GM19463 (cell line): ENCODE results near the gene RNASET2.

Experiments used
- ATAC-seq: cut with Tn5 transposase; IDR thresholded peaks from one replicate; pipeline ENCODE4 v1.9.1; 2021; ENCODE audit warnings: mild to moderate bottlenecking, moderate library complexity; ENCODE audit not compliant: unreplicated experiment

Gene RNASET2

GRCh38 chr6:166956444-166957086, at the start of gene RNASET2:
RNASET2 (minus strand) TSS chr6:166956550; CDS start chr6:166956182, 368 bp downstream.
- peak; percentile 56 for ATAC-seq

- ATAC-seq = no peak
Measured at GRCh38 chr6:167005350-167006159, 49.2 kb upstream of the RNASET2 start.

- ATAC-seq = no peak
Measured at GRCh38 chr6:167000759-167001158, 44.4 kb upstream of the RNASET2 start.

- ATAC-seq = no peak
Measured at GRCh38 chr6:166999884-167000253, 43.5 kb upstream of the RNASET2 start.

DNA sequence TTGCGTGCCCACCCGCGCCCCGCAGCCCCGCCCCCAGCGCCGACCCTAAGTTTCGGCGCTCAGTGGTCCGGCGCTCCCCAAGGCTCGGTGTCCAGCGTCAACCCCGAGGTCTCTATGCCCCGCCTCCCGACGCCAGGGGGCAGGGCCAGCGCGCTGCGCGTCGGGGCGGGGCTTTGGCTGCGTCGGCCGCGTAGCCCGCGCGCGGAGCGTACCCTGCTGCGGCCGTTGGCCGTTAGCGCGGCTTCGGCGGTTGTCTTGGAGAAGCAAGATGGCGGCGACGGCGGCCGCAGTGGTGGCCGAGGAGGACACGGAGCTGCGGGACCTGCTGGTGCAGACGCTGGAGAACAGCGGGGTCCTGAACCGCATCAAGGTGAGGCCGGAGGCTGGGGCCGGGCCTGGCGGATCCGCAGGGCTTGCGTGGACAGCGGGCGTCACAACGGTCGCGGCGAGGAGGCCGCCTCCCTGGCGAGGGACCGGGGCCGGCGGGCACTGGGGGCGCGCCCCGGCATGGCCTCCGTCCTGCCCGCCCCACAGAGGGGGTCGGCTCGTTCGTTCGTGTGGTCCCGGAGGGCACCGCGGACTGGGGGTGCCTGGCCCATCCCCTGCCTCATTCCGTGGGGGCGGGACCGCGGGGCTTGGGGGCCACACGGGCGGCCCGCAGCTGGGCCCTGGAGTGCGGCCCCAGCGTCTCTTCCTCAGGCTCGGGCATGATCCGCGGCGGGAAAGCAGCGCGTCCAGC, 43.0 kb upstream of the RNASET2 start, which contains the start of gene CEP43:
TSS of gene CEP43 (plus strand) at position 253 of the 739 bp plus-strand sequence. CDS start at position 269, 16 bp downstream.
- ATAC-seq = peak; percentile 89

DNA sequence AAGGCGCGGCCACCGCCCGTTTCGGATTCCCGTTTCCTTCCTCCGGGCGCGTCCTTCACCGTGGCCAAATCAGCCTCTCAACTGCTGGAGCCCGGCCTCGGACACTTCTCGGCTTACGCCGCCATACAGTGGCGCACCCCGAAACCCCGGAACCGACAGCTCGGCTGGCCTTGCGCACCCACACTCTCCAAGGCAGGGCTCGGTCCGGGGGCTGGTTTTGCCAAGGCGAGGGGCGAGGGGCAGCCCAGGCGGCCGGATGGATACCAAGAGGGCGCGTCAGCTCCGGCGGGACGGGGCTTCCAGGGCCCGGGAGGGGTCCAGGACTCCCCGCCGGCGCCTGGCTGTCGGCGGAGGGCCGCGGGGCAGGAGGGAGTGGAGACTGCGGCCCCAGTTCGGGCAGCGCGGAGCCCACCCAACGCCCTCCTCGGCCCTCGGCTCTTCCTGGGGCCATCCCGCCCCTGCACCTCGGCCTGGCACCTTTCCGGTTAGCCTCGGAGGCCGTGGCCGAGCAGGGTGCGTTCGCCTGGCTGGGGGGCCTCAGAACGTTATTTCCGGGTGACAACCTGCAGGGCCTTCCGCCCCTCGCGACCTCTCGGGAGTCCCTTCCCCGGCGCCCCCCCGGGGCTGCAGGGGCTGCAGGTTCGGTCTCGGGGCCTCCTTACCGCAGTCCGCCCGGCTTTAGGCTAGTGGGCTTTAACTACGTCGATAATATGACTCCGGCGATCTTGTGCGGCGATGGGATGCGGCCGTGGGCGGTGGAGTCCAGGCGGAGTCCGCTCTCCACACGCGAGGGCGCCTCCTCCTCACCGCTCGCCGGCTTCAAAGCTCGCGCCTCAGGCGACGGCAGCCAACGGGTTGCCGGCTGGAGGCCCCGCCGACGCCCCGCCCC, 42.1 kb upstream of the RNASET2 start:
- ATAC-seq = peak; percentile 1

DNA sequence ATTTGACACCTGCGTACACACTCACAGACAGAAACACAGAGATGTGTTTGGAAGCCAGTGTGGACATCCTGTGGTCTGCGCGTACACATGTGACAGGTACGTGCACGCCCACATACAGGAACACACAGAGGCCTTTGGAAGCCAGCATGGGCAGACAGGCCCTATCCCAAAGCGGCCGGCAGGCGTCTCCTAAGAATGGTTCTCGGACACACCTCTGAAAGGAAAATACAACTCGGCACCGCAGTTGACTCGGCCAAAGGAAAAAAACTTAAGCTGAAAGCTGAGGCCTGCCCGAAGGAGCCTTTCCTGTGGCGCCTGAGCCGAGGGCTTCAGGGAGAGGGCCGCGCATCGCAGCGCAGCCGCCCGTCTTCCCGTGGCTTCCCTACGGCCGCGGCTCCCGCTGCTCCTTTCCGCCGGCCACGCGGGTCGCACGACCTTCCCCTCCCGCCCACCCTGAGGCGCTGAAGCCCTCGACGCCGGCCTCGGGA, 41.5 kb upstream of the RNASET2 start:
- ATAC-seq = no peak

DNA sequence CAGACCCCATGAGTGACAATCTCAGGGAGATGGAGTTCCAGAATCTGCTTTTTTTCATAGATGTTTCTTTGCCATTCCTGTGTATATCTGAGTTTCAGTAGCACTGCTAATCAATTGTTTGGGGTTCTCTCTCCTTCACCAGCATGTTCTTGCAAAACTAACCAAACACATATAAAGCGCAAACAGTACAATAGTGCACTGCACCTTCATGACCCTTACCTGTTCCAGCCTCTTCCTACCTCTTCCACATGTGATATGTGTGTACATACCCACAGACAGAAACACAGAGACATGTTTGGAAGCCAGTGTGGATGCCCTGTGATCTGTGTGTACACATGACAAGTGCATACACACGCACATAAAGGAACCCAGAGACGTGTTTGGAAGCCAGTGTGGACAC, 41.0 kb upstream of the RNASET2 start:
- no peak for ATAC-seq

- ATAC-seq = no peak
Measured at GRCh38 chr6:166996406-166996805, 40.1 kb upstream of the RNASET2 start.

DNA sequence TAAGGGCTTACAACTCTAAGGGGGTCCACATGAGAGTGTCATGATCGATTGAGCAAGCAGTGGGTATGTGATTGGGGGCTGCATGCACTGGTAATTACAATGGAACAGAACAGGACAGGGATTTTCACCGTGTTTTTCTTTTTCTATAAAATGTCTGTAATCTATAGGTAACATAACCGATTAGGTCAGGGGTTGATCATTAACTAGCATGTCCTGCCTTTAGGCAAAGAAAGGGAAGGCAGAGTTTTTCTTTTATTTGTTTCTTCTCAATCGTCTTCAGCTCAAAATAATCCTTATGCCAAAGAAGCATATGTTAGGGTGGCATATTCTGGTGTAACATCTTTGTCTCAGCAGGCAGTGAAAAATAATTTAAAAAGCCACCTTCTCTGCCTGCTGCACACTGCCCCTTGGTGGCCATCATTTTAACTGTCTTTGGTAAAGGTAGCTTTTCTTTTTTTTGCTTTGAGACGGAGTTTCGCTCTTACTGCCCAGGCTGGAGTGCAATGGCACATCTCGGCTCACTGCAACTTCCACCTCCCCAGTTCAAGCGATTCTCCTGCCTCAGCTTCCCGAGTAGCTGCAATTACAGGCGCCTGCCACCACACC, 33.2 kb upstream of the RNASET2 start:
- ATAC-seq = peak; percentile 70

- no peak for ATAC-seq
Measured at GRCh38 chr6:166988674-166989201, 32.4 kb upstream of the RNASET2 start.

- ATAC-seq = no peak
Measured at GRCh38 chr6:166987930-166988329, 31.6 kb upstream of the RNASET2 start.

GRCh38 chr6:166987448-166987847, 31.1 kb upstream of the RNASET2 start:
- no peak for ATAC-seq

- ATAC-seq = no peak
Measured at GRCh38 chr6:166980738-166981137, 24.4 kb upstream of the RNASET2 start.

DNA sequence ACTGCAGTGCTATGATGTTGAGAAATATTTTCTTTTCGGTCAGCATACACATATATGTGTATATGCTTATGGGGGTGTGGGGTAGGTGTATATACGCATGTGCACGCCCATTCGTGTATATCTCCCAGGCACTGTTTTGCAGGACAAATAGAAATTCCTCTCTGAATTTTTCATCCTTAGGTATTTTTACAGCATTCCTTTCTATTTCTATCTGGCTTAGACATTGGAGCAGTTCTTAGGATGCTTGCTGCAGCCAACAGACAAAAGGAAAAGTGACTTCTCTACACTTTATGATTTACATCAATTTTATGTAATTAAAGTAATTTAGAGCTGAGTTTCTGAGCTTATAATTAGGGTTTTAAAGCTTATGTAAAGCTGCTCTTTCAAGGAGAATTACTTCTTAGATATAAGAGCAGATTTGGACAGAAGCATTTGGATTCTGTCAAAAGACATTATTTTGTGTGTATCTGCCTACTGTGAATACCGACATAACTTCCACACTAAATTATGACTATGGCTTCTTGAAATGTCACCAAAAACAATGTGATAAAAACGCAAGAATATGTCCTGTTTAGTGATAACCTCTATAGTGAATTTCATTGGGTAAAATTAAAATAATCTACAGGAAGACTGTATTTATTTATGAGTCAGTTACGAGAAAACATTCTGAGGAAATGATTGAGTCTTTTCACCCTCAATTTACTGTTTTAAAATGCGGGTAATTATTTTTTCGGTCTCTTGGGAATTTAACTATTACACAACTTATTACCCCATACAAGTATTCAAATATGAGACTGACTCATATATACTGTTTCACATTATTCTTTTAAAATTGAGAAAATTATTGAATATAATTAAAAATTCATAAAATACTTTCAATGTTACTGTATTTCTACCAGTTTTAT, 21.5 kb upstream of the RNASET2 start:
- ATAC-seq = no peak

DNA sequence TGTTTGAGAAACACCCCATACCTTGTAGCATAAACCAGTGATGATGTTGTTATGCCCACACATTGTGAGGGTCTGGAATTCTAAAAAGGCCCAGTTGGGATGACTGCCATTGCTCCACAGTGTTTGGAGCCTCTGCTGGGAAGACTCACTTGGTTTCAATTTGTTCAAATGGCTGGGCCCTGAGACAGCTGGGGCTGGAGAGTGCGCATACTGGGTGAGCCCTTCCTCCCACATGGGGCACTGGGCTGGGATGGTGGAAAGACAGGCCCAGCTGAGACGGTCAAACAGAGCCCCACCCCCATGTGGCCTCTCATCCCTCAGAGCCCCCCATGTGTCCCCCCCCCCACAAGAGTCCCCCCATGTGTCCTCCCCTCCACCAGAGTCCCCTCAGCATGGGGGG, 20.3 kb upstream of the RNASET2 start:
- ATAC-seq = no peak

DNA sequence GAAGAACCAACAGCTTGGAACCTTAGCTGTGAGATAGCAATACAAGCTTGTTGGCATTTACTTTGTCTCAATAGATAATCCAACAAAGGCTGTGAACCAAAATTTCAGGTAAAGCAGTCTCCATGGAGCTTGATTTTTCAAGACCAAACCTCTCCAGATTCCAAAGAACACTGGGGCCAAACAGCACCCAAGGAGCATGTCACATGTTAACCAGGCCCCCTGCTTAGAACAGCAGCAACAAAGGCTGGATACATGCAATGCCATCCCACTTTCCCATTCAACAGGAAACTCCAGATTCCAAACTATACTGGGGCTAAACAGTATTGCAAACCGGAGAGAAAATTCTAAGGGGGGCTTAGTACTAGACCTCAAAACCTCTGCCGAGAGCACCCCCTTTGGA, 15.8 kb upstream of the RNASET2 start:
- ATAC-seq = no peak

DNA sequence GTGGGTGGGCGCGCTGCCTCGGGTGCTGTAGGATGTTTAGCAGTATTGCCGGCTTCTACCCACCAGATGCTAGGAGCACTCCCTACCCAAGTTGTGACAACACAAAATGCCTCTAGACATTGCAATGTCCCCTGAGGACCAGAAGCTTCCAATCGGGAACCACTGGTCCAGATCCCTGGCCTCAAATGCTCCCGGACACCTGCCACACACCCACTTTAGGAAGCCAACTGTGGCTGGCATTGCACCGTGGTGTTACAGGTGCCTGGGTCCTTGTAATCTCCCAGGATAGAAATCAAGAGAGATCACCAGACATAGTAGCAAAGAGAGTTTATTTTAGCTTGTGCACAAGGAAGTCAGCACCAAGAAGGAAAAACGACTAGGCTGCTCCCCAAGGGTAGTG, 14.9 kb upstream of the RNASET2 start:
- ATAC-seq = no peak

DNA sequence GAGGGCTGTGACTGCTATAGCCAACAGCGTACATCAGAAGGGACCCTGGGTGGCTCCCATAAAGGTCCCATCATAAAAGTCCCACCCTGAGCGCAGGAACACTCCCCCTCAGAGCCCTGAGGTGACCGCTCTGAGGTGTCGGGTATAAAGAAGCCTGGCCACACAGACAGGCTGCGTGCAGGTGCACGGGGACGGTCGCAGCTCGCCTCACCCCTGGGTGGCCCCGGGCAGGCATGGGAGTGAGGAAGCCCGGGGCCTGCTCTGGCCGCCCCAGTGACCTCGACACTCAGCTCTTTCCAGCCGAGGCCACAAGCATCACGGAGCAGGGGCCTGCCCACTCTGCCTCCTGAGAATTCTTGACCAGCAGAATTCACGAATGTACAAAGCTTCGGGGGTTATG, 14.4 kb upstream of the RNASET2 start:
- ATAC-seq = no peak
